AG09319 (cell line): ENCODE results near the gene ASNS.
"Not testable (repeated sequence)": the region's sequence is repeated elsewhere in the genome, so short reads cannot be mapped to it uniquely, and the experiment has no call there.

Experiments
- DNase-seq: peaks from one replicate; pipeline ENCODE4 v3.0.0-alpha.2; 2010; ENCODE audit warnings: low read depth; ENCODE audit errors: extremely low read depth
- CTCF ChIP-seq: IDR thresholded peaks from 2 replicates; pipeline ENCODE4 v1.5.1; 2011; ENCODE audit warnings: low read depth, mild to moderate bottlenecking, inconsistent platforms, low read length, moderate library complexity

ASNS gene

GRCh38 chr7:97868314-97868713, 3.9 kb downstream of the ASNS start:
- TF ChIP-seq CTCF = no peak
- DNase-seq = no peak

- DNase-seq = no peak
- TF ChIP-seq CTCF = no peak
Measured at GRCh38 chr7:97865104-97865503, 7.1 kb downstream of the ASNS start.

- no peak for DNase-seq
- TF ChIP-seq CTCF = no peak
Measured at GRCh38 chr7:97859606-97860204, 12.5 kb downstream of the ASNS start.

GRCh38 chr7:97858221-97858620, 14.0 kb downstream of the ASNS start:
- DNase-seq = no peak
- TF ChIP-seq CTCF = no peak

- DNase-seq = no peak
- no peak for TF ChIP-seq CTCF
Measured at GRCh38 chr7:97857544-97857943, 14.7 kb downstream of the ASNS start.

GRCh38 chr7:97851683-97852082, 20.5 kb downstream of the ASNS start:
- no peak for TF ChIP-seq CTCF
- DNase-seq = no peak

- DNase-seq = not testable (repeated sequence)
Measured at GRCh38 chr7:97850262-97851031, 21.8 kb downstream of the ASNS start.

- no peak for DNase-seq
- no peak for TF ChIP-seq CTCF
Measured at GRCh38 chr7:97847791-97848190, 24.4 kb downstream of the ASNS start.
